Measurements from ENCODE around the gene SEMA3G.

Gene SEMA3G

GRCh38 chr3:52484680-52485461 lies 40.0 kb upstream of the SEMA3G start:
- H3K9me3 ChIP-seq (ENCODE audit: insufficient read depth, low read depth, low read length): no peaks in the 10 kb centered on the region
- H3K36me3 ChIP-seq (ENCODE audit: insufficient read depth, low read depth, low read length): peaks cover 84% of the 10 kb centered on the region
- H3K4me3 ChIP-seq (ENCODE audit: low read length): no peak overlapping the region
- no peak overlapping the region for H3K9ac ChIP-seq (ENCODE audit: low read depth, low read length)
- H3K4me1 ChIP-seq (ENCODE audit: insufficient read depth, low read length): no peaks in the 10 kb centered on the region
- H3K27me3 ChIP-seq (ENCODE audit: insufficient read depth, low read length): no peaks in the 10 kb centered on the region
- no peak overlapping the region for H3K27ac ChIP-seq (ENCODE audit: low read length)

- Histone ChIP-seq H3K9me3 (ENCODE audit: insufficient read depth, low read depth, low read length) (no peaks in the 10 kb centered on the region), H3K27ac (ENCODE audit: low read length) (no peak overlapping the region), H3K36me3 (ENCODE audit: insufficient read depth, low read depth, low read length) (peaks cover 84% of the 10 kb centered on the region), H3K4me3 (ENCODE audit: low read length) (no peak overlapping the region), H3K27me3 (ENCODE audit: insufficient read depth, low read length) (no peaks in the 10 kb centered on the region), H3K4me1 (ENCODE audit: insufficient read depth, low read length) (no peaks in the 10 kb centered on the region), H3K9ac (ENCODE audit: low read depth, low read length) (no peak overlapping the region)
These were observed 38.9 kb upstream of the SEMA3G start for GRCh38 chr3:52483577-52484381.

GRCh38 chr3:52483081-52483480 lies 38.2 kb upstream of the SEMA3G start:
- H3K9ac ChIP-seq (ENCODE audit: low read depth, low read length): no peak overlapping the region
- no peaks in the 10 kb centered on the region for H3K4me1 ChIP-seq (ENCODE audit: insufficient read depth, low read length)
- no peak overlapping the region for H3K4me3 ChIP-seq (ENCODE audit: low read length)
- H3K27me3 ChIP-seq (ENCODE audit: insufficient read depth, low read length): no peaks in the 10 kb centered on the region
- no peak overlapping the region for H3K27ac ChIP-seq (ENCODE audit: low read length)
- peaks cover 85% of the 10 kb centered on the region for H3K36me3 ChIP-seq (ENCODE audit: insufficient read depth, low read depth, low read length)
- no peaks in the 10 kb centered on the region for H3K9me3 ChIP-seq (ENCODE audit: insufficient read depth, low read depth, low read length)

- H3K27me3 ChIP-seq (ENCODE audit: insufficient read depth, low read length): no peaks in the 10 kb centered on the region
- peaks cover 86% of the 10 kb centered on the region for H3K36me3 ChIP-seq (ENCODE audit: insufficient read depth, low read depth, low read length)
- H3K4me1 ChIP-seq (ENCODE audit: insufficient read depth, low read length): no peaks in the 10 kb centered on the region
- H3K9ac ChIP-seq (ENCODE audit: low read depth, low read length): no peak overlapping the region
- H3K9me3 ChIP-seq (ENCODE audit: insufficient read depth, low read depth, low read length): no peaks in the 10 kb centered on the region
- H3K4me3 ChIP-seq (ENCODE audit: low read length): no peak overlapping the region
- no peak overlapping the region for H3K27ac ChIP-seq (ENCODE audit: low read length)
These were observed 37.1 kb upstream of the SEMA3G start for GRCh38 chr3:52481819-52482521.

- no peak overlapping the region for H3K9ac ChIP-seq (ENCODE audit: low read depth, low read length)
These were observed 36.1 kb upstream of the SEMA3G start for GRCh38 chr3:52480768-52481715.

GRCh38 chr3:52479877-52480575 lies 35.1 kb upstream of the SEMA3G start:
- Histone ChIP-seq H3K36me3 (ENCODE audit: insufficient read depth, low read depth, low read length) (peaks cover 87% of the 10 kb centered on the region), H3K27ac (ENCODE audit: low read length) (no peak overlapping the region), H3K9me3 (ENCODE audit: insufficient read depth, low read depth, low read length) (no peaks in the 10 kb centered on the region), H3K4me3 (ENCODE audit: low read length) (no peak overlapping the region), H3K4me1 (ENCODE audit: insufficient read depth, low read length) (no peaks in the 10 kb centered on the region), H3K9ac (ENCODE audit: low read depth, low read length) (no peak overlapping the region), H3K27me3 (ENCODE audit: insufficient read depth, low read length) (no peaks in the 10 kb centered on the region)

More at GRCh38 chr3:52480768-52481715, 36.1 kb upstream of the SEMA3G start:
- Histone ChIP-seq H3K4me3 (ENCODE audit: low read length) (no peak overlapping the region), H3K27ac (ENCODE audit: low read length) (no peak overlapping the region), H3K9me3 (ENCODE audit: insufficient read depth, low read depth, low read length) (no peaks in the 10 kb centered on the region), H3K4me1 (ENCODE audit: insufficient read depth, low read length) (no peaks in the 10 kb centered on the region), H3K36me3 (ENCODE audit: insufficient read depth, low read depth, low read length) (peaks cover 87% of the 10 kb centered on the region), H3K27me3 (ENCODE audit: insufficient read depth, low read length) (no peaks in the 10 kb centered on the region)

- no peak overlapping the region for H3K27ac ChIP-seq (ENCODE audit: low read length)
- no peak overlapping the region for H3K9ac ChIP-seq (ENCODE audit: low read depth, low read length)
- no peaks in the 10 kb centered on the region for H3K9me3 ChIP-seq (ENCODE audit: insufficient read depth, low read depth, low read length)
- no peaks in the 10 kb centered on the region for H3K27me3 ChIP-seq (ENCODE audit: insufficient read depth, low read length)
- H3K36me3 ChIP-seq (ENCODE audit: insufficient read depth, low read depth, low read length): peaks cover 87% of the 10 kb centered on the region
- H3K4me1 ChIP-seq (ENCODE audit: insufficient read depth, low read length): no peaks in the 10 kb centered on the region
- H3K4me3 ChIP-seq (ENCODE audit: low read length): no peak overlapping the region
These were observed 34.4 kb upstream of the SEMA3G start for GRCh38 chr3:52479037-52479876.

- Histone ChIP-seq H3K9me3 (ENCODE audit: insufficient read depth, low read depth, low read length) (no peaks in the 10 kb centered on the region), H3K9ac (ENCODE audit: low read depth, low read length) (no peak overlapping the region), H3K27me3 (ENCODE audit: insufficient read depth, low read length) (no peaks in the 10 kb centered on the region), H3K4me3 (ENCODE audit: low read length) (no peak overlapping the region), H3K27ac (ENCODE audit: low read length) (no peak overlapping the region), H3K4me1 (ENCODE audit: insufficient read depth, low read length) (no peaks in the 10 kb centered on the region), H3K36me3 (ENCODE audit: insufficient read depth, low read depth, low read length) (peaks cover 97% of the 10 kb centered on the region)
These were observed 32.8 kb upstream of the SEMA3G start for GRCh38 chr3:52477796-52478095.

GRCh38 chr3:52477076-52477795 lies 32.3 kb upstream of the SEMA3G start:
- H3K36me3 ChIP-seq (ENCODE audit: insufficient read depth, low read depth, low read length): peaks cover 97% of the 10 kb centered on the region
- no peaks in the 10 kb centered on the region for H3K4me1 ChIP-seq (ENCODE audit: insufficient read depth, low read length)
- no peaks in the 10 kb centered on the region for H3K9me3 ChIP-seq (ENCODE audit: insufficient read depth, low read depth, low read length)
- no peaks in the 10 kb centered on the region for H3K27me3 ChIP-seq (ENCODE audit: insufficient read depth, low read length)
- no peak overlapping the region for H3K27ac ChIP-seq (ENCODE audit: low read length)
- no peak overlapping the region for H3K9ac ChIP-seq (ENCODE audit: low read depth, low read length)
- H3K4me3 ChIP-seq (ENCODE audit: low read length): no peak overlapping the region

- Histone ChIP-seq H3K9me3 (ENCODE audit: insufficient read depth, low read depth, low read length) (no peaks in the 10 kb centered on the region), H3K4me3 (ENCODE audit: low read length) (no peak overlapping the region), H3K9ac (ENCODE audit: low read depth, low read length) (no peak overlapping the region), H3K36me3 (ENCODE audit: insufficient read depth, low read depth, low read length) (peaks cover 78% of the 10 kb centered on the region), H3K4me1 (ENCODE audit: insufficient read depth, low read length) (no peaks in the 10 kb centered on the region), H3K27ac (ENCODE audit: low read length) (no peak overlapping the region), H3K27me3 (ENCODE audit: insufficient read depth, low read length) (no peaks in the 10 kb centered on the region)
These were observed 28.1 kb upstream of the SEMA3G start for GRCh38 chr3:52473026-52473425.
